ENCODE measurements around the gene CEACAM19. TPM values are rescaled to one million over a fixed set of nuclear protein-coding genes. Genes with fewer than 3 reads are reported as not detected.
"Not testable (repeated sequence)": the region's sequence is repeated elsewhere in the genome, so short reads cannot be mapped to it uniquely, and the experiment has no call there.

Gene CEACAM19
- total and polyA plus RNA-seq, 2 donors (not counting 1 experiment from before 2014, with no cell fraction given), result 7.8 to 9.9 TPM

DNA sequence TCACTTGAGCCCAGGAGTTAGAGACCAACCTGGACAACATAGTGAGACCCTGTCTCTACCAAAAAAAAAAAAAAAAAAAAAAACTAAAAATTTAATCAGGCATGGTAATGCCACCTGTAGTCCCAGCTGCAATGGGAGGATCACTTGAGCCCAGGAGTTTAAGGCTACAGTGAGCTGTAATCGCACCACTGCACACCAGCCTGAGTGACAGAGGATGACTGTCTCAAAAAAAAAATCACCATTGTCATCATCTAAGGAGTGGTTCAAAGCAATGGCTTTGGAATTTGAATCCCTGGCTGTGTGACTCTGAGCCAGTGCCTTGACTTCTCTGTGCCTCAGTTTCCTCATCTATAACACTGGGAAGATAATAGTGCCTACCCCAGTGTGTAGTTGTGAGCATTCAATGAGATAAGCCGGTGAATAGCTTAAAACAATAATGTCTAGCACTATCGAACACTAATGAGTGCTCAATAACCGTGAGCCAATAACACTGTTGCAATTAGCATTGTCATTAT lies 46.4 kb upstream of the CEACAM19 start:
- Histone ChIP-seq H3K79me2 (ENCODE audit: control insufficient read depth, insufficient read depth, low read length) (no peaks in the 10 kb centered on the region), H3K27me3 (ENCODE audit: control insufficient read depth, insufficient read depth, low read length) (no peaks in the 10 kb centered on the region), H3K4me3 (replicated peaks in 1 of 4; ENCODE audit: control extremely low read depth in 1 of 4, insufficient read depth in 1 of 4, low read depth in 3 of 4, low read length in 4 of 4) (no peak overlapping the region), H3K4me1 (ENCODE audit: control insufficient read depth, extremely low read depth, insufficient read depth, low read length) (peaks cover 4% of the 10 kb centered on the region), H3K27ac (ENCODE audit: insufficient read depth, low read length) (peak overlapping the region; percentile 65), H4K20me1 (ENCODE audit: control insufficient read depth, extremely low read depth, insufficient read depth, low read length) (no peaks in the 10 kb centered on the region), H3K9me3 (ENCODE audit: control insufficient read depth, insufficient read depth, low read depth, low read length) (no peaks in the 10 kb centered on the region), H3K9ac (ENCODE audit: insufficient read depth, low read length) (no peak overlapping the region), H3K4me2 (ENCODE audit: extremely low read depth, insufficient read depth, low read length) (no peak overlapping the region), H3K36me3 (ENCODE audit: control insufficient read depth, insufficient read depth, low read length) (no peaks in the 10 kb centered on the region), H2AFZ (ENCODE audit: low read length) (no peak overlapping the region)
- TF ChIP-seq, protein P1, sequence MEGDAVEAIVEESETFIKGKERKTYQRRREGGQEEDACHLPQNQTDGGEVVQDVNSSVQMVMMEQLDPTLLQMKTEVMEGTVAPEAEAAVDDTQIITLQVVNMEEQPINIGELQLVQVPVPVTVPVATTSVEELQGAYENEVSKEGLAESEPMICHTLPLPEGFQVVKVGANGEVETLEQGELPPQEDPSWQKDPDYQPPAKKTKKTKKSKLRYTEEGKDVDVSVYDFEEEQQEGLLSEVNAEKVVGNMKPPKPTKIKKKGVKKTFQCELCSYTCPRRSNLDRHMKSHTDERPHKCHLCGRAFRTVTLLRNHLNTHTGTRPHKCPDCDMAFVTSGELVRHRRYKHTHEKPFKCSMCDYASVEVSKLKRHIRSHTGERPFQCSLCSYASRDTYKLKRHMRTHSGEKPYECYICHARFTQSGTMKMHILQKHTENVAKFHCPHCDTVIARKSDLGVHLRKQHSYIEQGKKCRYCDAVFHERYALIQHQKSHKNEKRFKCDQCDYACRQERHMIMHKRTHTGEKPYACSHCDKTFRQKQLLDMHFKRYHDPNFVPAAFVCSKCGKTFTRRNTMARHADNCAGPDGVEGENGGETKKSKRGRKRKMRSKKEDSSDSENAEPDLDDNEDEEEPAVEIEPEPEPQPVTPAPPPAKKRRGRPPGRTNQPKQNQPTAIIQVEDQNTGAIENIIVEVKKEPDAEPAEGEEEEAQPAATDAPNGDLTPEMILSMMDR (conservative IDR thresholded peaks at IDR 0.05 in 1 of 2, IDR thresholded peaks at IDR 0.05 in 1 of 2; ENCODE audit: low read depth in 1 of 2, low read length in 2 of 2), result no peak
- TF ChIP-seq EZH2 (IDR thresholded peaks at IDR 0.05; ENCODE audit: low read length, missing control alignments), result no peak
- no peak for DNase-seq (ENCODE audit: low read depth in 2 of 2)

DNA sequence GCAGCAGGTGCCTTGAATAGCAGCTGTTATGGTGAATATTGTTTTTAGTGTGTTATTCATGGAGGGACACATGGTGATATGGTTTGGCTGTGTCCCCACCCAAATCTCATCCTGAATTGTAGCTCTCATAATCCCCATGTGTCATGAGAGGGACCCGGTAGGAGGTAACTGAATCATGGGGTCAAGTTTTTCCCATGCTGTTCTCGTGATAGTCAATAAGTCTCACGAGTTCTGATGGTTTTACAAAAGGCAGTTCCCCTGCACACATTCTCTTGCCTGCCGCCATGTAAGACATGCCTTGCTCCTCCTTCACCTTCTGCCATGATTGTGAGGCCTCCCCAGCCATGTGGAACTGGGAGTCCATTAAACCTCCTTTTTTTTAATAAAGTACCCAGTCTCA lies 45.6 kb upstream of the CEACAM19 start:
- H3K27me3 ChIP-seq (ENCODE audit: control insufficient read depth, insufficient read depth, low read length); H3K9me3 ChIP-seq (ENCODE audit: control insufficient read depth, insufficient read depth, low read depth, low read length); H4K20me1 ChIP-seq (ENCODE audit: control insufficient read depth, extremely low read depth, insufficient read depth, low read length); H3K9ac ChIP-seq (ENCODE audit: insufficient read depth, low read length); H3K36me3 ChIP-seq (ENCODE audit: control insufficient read depth, insufficient read depth, low read length); H3K4me3 ChIP-seq (replicated peaks in 1 of 4; ENCODE audit: control extremely low read depth in 1 of 4, insufficient read depth in 1 of 4, low read depth in 3 of 4, low read length in 4 of 4); H3K4me2 ChIP-seq (ENCODE audit: extremely low read depth, insufficient read depth, low read length); H3K4me1 ChIP-seq (ENCODE audit: control insufficient read depth, extremely low read depth, insufficient read depth, low read length); DNase-seq (ENCODE audit: low read depth in 2 of 2); H3K79me2 ChIP-seq (ENCODE audit: control insufficient read depth, insufficient read depth, low read length); H2AFZ ChIP-seq (ENCODE audit: low read length): not testable (repeated sequence)
- peak overlapping the region; percentile 65 for H3K27ac ChIP-seq (ENCODE audit: insufficient read depth, low read length)

DNA sequence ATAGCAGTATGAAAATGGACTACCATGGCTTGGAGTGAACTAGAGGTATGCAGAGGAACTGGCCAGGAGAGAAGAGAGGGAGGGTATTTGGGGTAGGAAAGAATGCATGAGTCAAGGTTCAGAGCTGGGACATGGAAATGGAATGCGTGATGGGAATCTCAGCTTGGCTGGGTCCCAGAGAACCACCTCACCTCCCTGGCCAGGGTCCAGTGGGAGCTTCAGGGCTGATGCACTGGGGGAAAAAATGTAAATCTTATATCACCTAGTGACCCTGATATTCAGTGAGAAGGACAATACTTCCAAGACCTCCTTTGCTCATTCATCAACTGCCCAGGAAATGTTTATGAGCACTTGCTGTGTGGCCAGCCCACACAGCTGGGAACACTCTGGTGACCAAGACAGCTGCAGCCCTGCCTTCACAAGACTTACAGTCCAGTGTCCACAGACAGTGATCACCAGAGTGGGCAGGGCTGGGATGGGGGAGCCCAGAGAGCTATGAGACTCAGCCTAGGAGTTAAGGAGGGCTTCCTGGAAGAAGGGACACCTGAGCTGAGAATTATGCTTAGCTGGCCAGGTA lies 45.1 kb upstream of the CEACAM19 start:
- Histone ChIP-seq H2AFZ (ENCODE audit: low read length) (no peak overlapping the region), H3K27ac (ENCODE audit: insufficient read depth, low read length) (peak overlapping the region; percentile 66), H3K9me3 (ENCODE audit: control insufficient read depth, insufficient read depth, low read depth, low read length) (no peaks in the 10 kb centered on the region), H3K27me3 (ENCODE audit: control insufficient read depth, insufficient read depth, low read length) (no peaks in the 10 kb centered on the region), H3K4me2 (ENCODE audit: extremely low read depth, insufficient read depth, low read length) (no peak overlapping the region), H3K9ac (ENCODE audit: insufficient read depth, low read length) (no peak overlapping the region), H3K36me3 (ENCODE audit: control insufficient read depth, insufficient read depth, low read length) (no peaks in the 10 kb centered on the region), H3K4me1 (ENCODE audit: control insufficient read depth, extremely low read depth, insufficient read depth, low read length) (peaks cover 4% of the 10 kb centered on the region), H3K79me2 (ENCODE audit: control insufficient read depth, insufficient read depth, low read length) (no peaks in the 10 kb centered on the region), H3K4me3 (replicated peaks in 1 of 4; ENCODE audit: control extremely low read depth in 1 of 4, insufficient read depth in 1 of 4, low read depth in 3 of 4, low read length in 4 of 4) (no peak overlapping the region), H4K20me1 (ENCODE audit: control insufficient read depth, extremely low read depth, insufficient read depth, low read length) (no peaks in the 10 kb centered on the region)
- TF ChIP-seq EZH2 (IDR thresholded peaks at IDR 0.05; ENCODE audit: low read length, missing control alignments), result no peak
- TF ChIP-seq, protein P1 (conservative IDR thresholded peaks at IDR 0.05 in 1 of 2, IDR thresholded peaks at IDR 0.05 in 1 of 2; ENCODE audit: low read depth in 1 of 2, low read length in 2 of 2), result no peak
- DNase-seq (ENCODE audit: low read depth in 2 of 2), result peak; percentile 86 to 98
